Ishikawa (cell line): Measurements from ENCODE around the gene CCL4.

ENCODE experiments used
- CEBPB ChIP-seq: IDR thresholded peaks from 2 replicates; pipeline ENCODE4 v1.6.1; 2012
- CREB1 ChIP-seq: IDR thresholded peaks from 2 replicates; pipeline ENCODE4 v1.6.1; 2012; ENCODE audit warnings: low read depth
- EGR1 ChIP-seq: IDR thresholded peaks from 2 replicates; pipeline ENCODE4 v1.6.1; 2012
- EP300 ChIP-seq: IDR thresholded peaks from 2 replicates; pipeline ENCODE4 v1.6.1; 2012; ENCODE audit warnings: borderline replicate concordance
- FOXM1 ChIP-seq: IDR thresholded peaks from 2 replicates; pipeline ENCODE4 v1.6.1; 2012; ENCODE audit warnings: low read depth, borderline replicate concordance
- MAX ChIP-seq: IDR thresholded peaks from 2 replicates; pipeline ENCODE4 v1.6.1; 2012
- NFIC ChIP-seq: IDR thresholded peaks from 2 replicates; pipeline ENCODE4 v1.6.1; 2012
- RAD21 ChIP-seq: IDR thresholded peaks from 2 replicates; pipeline ENCODE4 v1.6.1; 2012; ENCODE audit warnings: low read depth
- REST ChIP-seq: IDR thresholded peaks from 2 replicates; pipeline ENCODE4 v1.6.1; 2012; ENCODE audit warnings: low read depth, mild to moderate bottlenecking
- TAF1 ChIP-seq: IDR thresholded peaks from 2 replicates; pipeline ENCODE4 v1.6.1; 2012; ENCODE audit warnings: low read depth, mild to moderate bottlenecking
- TCF12 ChIP-seq: IDR thresholded peaks from 2 replicates; pipeline ENCODE4 v1.6.1; 2012; ENCODE audit warnings: low read depth
- TEAD4 ChIP-seq: IDR thresholded peaks from 2 replicates; pipeline ENCODE4 v1.6.1; 2012
- YY1 ChIP-seq: IDR thresholded peaks from 2 replicates; pipeline ENCODE4 v1.6.1; 2012; ENCODE audit warnings: low read depth
- ZBTB7A ChIP-seq: IDR thresholded peaks from 2 replicates; pipeline ENCODE4 v1.6.1; 2012; ENCODE audit warnings: low read depth
- TF ChIP-seq, protein P1 (sequence below): IDR thresholded peaks from 2 replicates; pipeline ENCODE4 v1.6.1; 2012

CCL4 gene

DNA sequence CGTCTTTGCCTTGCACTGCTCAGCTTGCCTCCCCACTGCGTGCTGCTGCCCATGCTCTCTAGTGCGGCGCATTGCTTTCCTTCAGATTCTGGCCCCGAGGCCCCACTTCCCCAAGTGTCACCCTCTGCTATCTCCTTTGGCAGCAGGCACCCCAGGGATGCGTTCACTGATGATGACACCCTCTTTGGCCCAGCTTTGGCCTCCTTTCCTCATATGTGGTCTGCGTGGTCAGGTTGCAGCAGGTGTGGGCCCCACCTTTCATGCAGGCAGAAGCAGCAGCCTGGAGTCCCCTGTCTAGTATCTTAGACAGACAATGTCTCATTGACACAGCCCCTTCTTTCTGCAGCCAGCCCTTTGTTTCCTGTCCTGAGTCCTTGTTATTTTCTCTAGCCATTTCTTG, 8.9 kb upstream of the CCL4 start:
- TF ChIP-seq, protein P1, sequence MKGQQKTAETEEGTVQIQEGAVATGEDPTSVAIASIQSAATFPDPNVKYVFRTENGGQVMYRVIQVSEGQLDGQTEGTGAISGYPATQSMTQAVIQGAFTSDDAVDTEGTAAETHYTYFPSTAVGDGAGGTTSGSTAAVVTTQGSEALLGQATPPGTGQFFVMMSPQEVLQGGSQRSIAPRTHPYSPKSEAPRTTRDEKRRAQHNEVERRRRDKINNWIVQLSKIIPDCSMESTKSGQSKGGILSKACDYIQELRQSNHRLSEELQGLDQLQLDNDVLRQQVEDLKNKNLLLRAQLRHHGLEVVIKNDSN: no peak
- no peak for TF ChIP-seq ZBTB7A
- TF ChIP-seq EP300: no peak
- TF ChIP-seq NFIC: no peak
- no peak for TF ChIP-seq TEAD4
- TF ChIP-seq REST: no peak

- TF ChIP-seq CREB1 (no peak), EGR1 (no peak), NFIC (no peak), TAF1 (no peak), TEAD4 (no peak), MAX (no peak), FOXM1 (no peak), CEBPB (no peak), EP300 (no peak), TCF12 (no peak), YY1 (no peak), ZBTB7A (no peak), RAD21 (no peak)
Measured at GRCh38 chr17:36095992-36096391, 7.6 kb upstream of the CCL4 start.

DNA sequence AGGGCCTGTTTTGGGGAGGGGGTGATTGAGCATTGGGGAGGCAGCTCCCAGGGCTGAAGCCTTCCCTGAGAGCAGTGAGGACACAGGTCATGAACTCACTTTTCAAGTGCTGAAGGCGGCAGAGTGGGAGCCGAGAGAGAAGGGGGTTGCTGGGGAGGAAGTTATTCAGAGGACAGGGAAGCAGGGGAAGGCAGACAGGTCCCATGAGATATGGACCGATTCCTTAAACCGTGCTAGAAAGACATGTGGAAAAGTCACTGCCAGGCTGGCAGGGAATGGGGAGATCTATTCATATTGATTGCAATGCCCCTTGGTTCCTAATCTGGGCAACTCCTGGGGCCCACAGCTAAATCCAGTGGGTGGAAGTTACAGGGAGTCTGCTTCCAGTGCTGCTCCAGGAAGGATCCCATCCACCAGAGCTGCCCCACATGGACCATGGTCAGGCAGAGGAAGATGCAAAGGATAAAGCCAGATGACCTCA, 1.1 kb downstream of the CCL4 start:
- TF ChIP-seq TAF1 (no peak), CEBPB (no peak), TCF12 (no peak), YY1 (no peak), ZBTB7A (no peak), NFIC (no peak), CREB1 (no peak), FOXM1 (no peak), EP300 (no peak), RAD21 (no peak), TEAD4 (no peak), MAX (no peak), REST (no peak), EGR1 (no peak)
- TF ChIP-seq, protein P1: no peak

GRCh38 chr17:36105781-36106492, 2.3 kb downstream of the CCL4 start:
- TF ChIP-seq CREB1: no peak
- no peak for TF ChIP-seq YY1
- TF ChIP-seq, protein P1: no peak
- TF ChIP-seq FOXM1: no peak
- no peak for TF ChIP-seq NFIC
- TF ChIP-seq TAF1: no peak
- TF ChIP-seq CEBPB: no peak
- TF ChIP-seq EGR1: no peak
- no peak for TF ChIP-seq RAD21
- TF ChIP-seq ZBTB7A: no peak

DNA sequence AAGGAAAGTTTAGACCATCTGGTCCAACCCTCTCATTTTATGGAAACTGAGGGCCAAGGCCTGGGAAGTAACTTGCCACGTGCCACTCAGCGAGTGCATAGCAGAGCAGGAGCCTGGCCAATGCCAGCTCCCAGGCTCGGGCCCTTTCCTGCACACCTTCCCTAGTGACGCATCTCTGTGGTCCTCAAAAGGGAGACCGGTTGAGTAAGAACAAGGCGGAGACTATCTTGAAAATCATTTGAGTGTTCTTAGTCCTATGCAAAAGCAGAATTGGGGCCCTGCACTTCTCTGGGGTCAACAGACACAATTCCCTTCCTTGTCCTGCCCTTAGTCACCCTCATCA, 2.8 kb downstream of the CCL4 start:
- no peak for TF ChIP-seq NFIC
- TF ChIP-seq FOXM1: no peak
- TF ChIP-seq REST: no peak
- TF ChIP-seq EGR1: no peak
- no peak for TF ChIP-seq ZBTB7A
- TF ChIP-seq, protein P1: no peak
- TF ChIP-seq YY1: no peak
- TF ChIP-seq RAD21: no peak
- no peak for TF ChIP-seq TEAD4
- no peak for TF ChIP-seq TCF12
- no peak for TF ChIP-seq MAX
- TF ChIP-seq EP300: no peak
- TF ChIP-seq CREB1: no peak
